Gastrocnemius medialis (tissue), 4 donors: ENCODE data around the gene LPAR1. TPM values are rescaled to one million over a fixed set of nuclear protein-coding genes. Genes with fewer than 3 reads are reported as not detected.

Experiments
- ATAC-seq, 2 donors: fragments of 150-250 bp; one replicate each; pipeline ENCODE4 v1.9.1; 2016
- DNase-seq, 2 donors: peaks; one replicate each; pipeline ENCODE4 v3.0.0-alpha.2; 2019
- H3K27ac ChIP-seq, 4 donors: fragments of 200-600 bp; sonication (generic); 1 replicate in 1 of 4; 2 replicates in 3 of 4; pipeline ENCODE4 v1.5.1; 2016 to 2018; ENCODE audit warnings: mild to moderate bottlenecking in 2 of 4, moderate library complexity in 1 of 4
- H3K27me3 ChIP-seq, 3 donors: fragments of 200-600 bp; sonication (generic) in 2 of 3; 1 replicate in 1 of 3; 2 replicates in 2 of 3; pipeline versions ENCODE4 v1.5.1 to v1.6.0; 2016 to 2019; ENCODE audit warnings: mild to moderate bottlenecking in 1 of 3, moderate library complexity in 1 of 3
- H3K36me3 ChIP-seq, 2 donors: fragments of 200-600 bp; sonication (generic) in 1 of 2; one replicate each; pipeline ENCODE4 v1.5.1; 2017 to 2018
- H3K4me1 ChIP-seq, 2 donors: fragments of 200-600 bp; sonication (generic) in 1 of 2; one replicate each; pipeline ENCODE4 v1.5.1; 2016 to 2017; ENCODE audit warnings: mild to moderate bottlenecking in 2 of 2
- H3K4me3 ChIP-seq, 4 donors: fragments of 200-600 bp; sonication (generic) in 3 of 4; 1 replicate in 1 of 4; 2 replicates in 3 of 4; pipeline ENCODE4 v1.5.1; 2016 to 2019; ENCODE audit warnings: mild to moderate bottlenecking in 2 of 4
- H3K9me3 ChIP-seq, 3 donors: fragments of 200-600 bp; sonication (generic) in 2 of 3; 1 replicate in 1 of 3; 2 replicates in 2 of 3; pipeline ENCODE4 v1.5.1; 2016 to 2019
- CTCF ChIP-seq, 5 experiments: fragments of 450-650 bp in 3 of 5; fragments of 200-600 bp in 2 of 5; sonication (generic) in 2 of 5; IDR thresholded peaks in 4 of 5; conservative IDR thresholded peaks in 1 of 5; 1 replicate in 4 of 5; 2 replicates in 1 of 5; pipeline ENCODE4 v1.5.1; 2016 to 2019; ENCODE audit warnings: antibody characterized with exemption in 5 of 5, mild to moderate bottlenecking in 3 of 5, moderate library complexity in 3 of 5
- POLR2A ChIP-seq, 2 donors: fragments of 450-650 bp; IDR thresholded peaks; one replicate each; pipeline ENCODE4 v1.6.1; 2017; ENCODE audit warnings: antibody characterized with exemption in 2 of 2, mild to moderate bottlenecking in 2 of 2, moderate library complexity in 2 of 2
- in situ Hi-C, 4 donors: fragments of 200-750 bp; cut with MboI; loops; one replicate each; pipeline versions ENCODE4 v1.15.0 to v1.8.0; 2017; ENCODE audit warnings: low sequenced_read_pairs in 4 of 4
- intact Hi-C: fragments of 100-400 bp; cut with DNase I; formaldehyde crosslinking; loops from one replicate; pipeline ENCODE4 v1.15.1; 2023; ENCODE audit warnings: low total_unique reads
- total RNA-seq, 4 donors: library from RNA; depleted of rRNA; stranded (reverse); fragments of >200 nt; gene quantifications; one replicate each; pipeline versions ENCODE4 v1.1.0 to v1.2.3, GENCODE V29; 2016

LPAR1 gene
- total RNA-seq, 4 donors from 2014 or later, result 5.5 to 20.2 (median 13.2) TPM

- DNase-seq (no peak), ATAC-seq (no peak)
- Histone ChIP-seq H3K4me3 (peak overlapping the region in 1 of 4 donors; percentile 17), H3K27me3 (peaks cover 21 to 40% (median 37%) of the 10 kb centered on the region in 3 donors), H3K27ac (peak overlapping the region in 3 of 4 donors; percentile 22 to 70 (median 68)), H3K36me3 (no peaks in the 10 kb centered on the region), H3K9me3 (no peaks in the 10 kb centered on the region), H3K4me1 (no peaks in the 10 kb centered on the region)
- intact Hi-C loops (loop anchor here (5.0 to 10.0 kb wide), 2 partner anchors 262 to 380 kb away; no protein-coding TSS in a partner anchor), in situ Hi-C loops (no loop called here)
- no peak for TF ChIP-seq POLR2A (IDR thresholded peaks at IDR 0.05)
- TF ChIP-seq CTCF (IDR thresholded peaks at IDR 0.05 in 4 of 5, conservative IDR thresholded peaks at IDR 0.05 in 1 of 5), result no peak
Measured at GRCh38 chr9:111034898-111035539, 3.3 kb downstream of the LPAR1 start.

- no peak for DNase-seq
- TF ChIP-seq CTCF (IDR thresholded peaks at IDR 0.05 in 4 of 5, conservative IDR thresholded peaks at IDR 0.05 in 1 of 5) (no peak), POLR2A (IDR thresholded peaks at IDR 0.05) (no peak)
- H3K36me3 ChIP-seq, result no peaks in the 10 kb centered on the region
- no peaks in the 10 kb centered on the region for H3K9me3 ChIP-seq
- H3K27ac ChIP-seq, result peak overlapping the region in 1 of 4 donors; percentile 68
- no peaks in the 10 kb centered on the region for H3K4me1 ChIP-seq
- H3K27me3 ChIP-seq, result peaks cover 21 to 40% (median 37%) of the 10 kb centered on the region in 3 donors
- ATAC-seq, result no peak
- H3K4me3 ChIP-seq, result peak overlapping the region in 1 of 4 donors; percentile 17
- intact Hi-C loops, result loop anchor here (10.0 kb wide), 1 partner anchor 380 kb away; no protein-coding TSS in a partner anchor
- in situ Hi-C loops, result no loop called here
Measured at GRCh38 chr9:111034170-111034897, 3.9 kb downstream of the LPAR1 start.

- intact Hi-C loops, result loop anchor here (10.0 kb wide), 1 partner anchor 376 kb away; no protein-coding TSS in a partner anchor
- Histone ChIP-seq H3K4me3 (no peak overlapping the region), H3K9me3 (no peaks in the 10 kb centered on the region), H3K27me3 (peaks cover 5 to 20% (median 10%) of the 10 kb centered on the region in 3 donors), H3K36me3 (no peaks in the 10 kb centered on the region), H3K27ac (no peak overlapping the region), H3K4me1 (no peaks in the 10 kb centered on the region)
- TF ChIP-seq CTCF (IDR thresholded peaks at IDR 0.05 in 4 of 5, conservative IDR thresholded peaks at IDR 0.05 in 1 of 5), result no peak
- no peak for TF ChIP-seq POLR2A (IDR thresholded peaks at IDR 0.05)
- DNase-seq (no peak), ATAC-seq (no peak)
- in situ Hi-C loops, result no loop called here
Measured at GRCh38 chr9:111030492-111030891, 7.8 kb downstream of the LPAR1 start.

- in situ Hi-C loops (no loop called here), intact Hi-C loops (no loop called here)
- no peak for DNase-seq
- Histone ChIP-seq H3K36me3 (no peaks in the 10 kb centered on the region), H3K27me3 (peaks cover 0 to 12% (median 5%) of the 10 kb centered on the region in 3 donors), H3K4me1 (no peaks in the 10 kb centered on the region), H3K27ac (no peak overlapping the region), H3K4me3 (no peak overlapping the region), H3K9me3 (no peaks in the 10 kb centered on the region)
- no peak for ATAC-seq
- TF ChIP-seq POLR2A (IDR thresholded peaks at IDR 0.05) (no peak), CTCF (IDR thresholded peaks at IDR 0.05 in 4 of 5, conservative IDR thresholded peaks at IDR 0.05 in 1 of 5) (no peak)
Measured at GRCh38 chr9:111029260-111029659, 9.0 kb downstream of the LPAR1 start.
